Hepatocyte (in vitro differentiated cells): ENCODE results near the gene CPNE1. TPM values are rescaled to one million over a fixed set of nuclear protein-coding genes. Genes with fewer than 3 reads are reported as not detected.

Experiments used
- DNase-seq: peaks from one replicate; pipeline ENCODE4 v3.0.0-alpha.2; 2016; ENCODE audit warnings: low spot score
- H2AFZ ChIP-seq: fragments of 200-600 bp; sonication (generic); 2 replicates; pipeline ENCODE4 v1.6.0; 2016; ENCODE audit warnings: antibody characterized with exemption, mild to moderate bottlenecking
- H3K27ac ChIP-seq: fragments of 200-600 bp; sonication (generic); 2 replicates; pipeline ENCODE4 v1.5.1; 2016; ENCODE audit warnings: mild to moderate bottlenecking
- H3K27me3 ChIP-seq: fragments of 200-600 bp; sonication (generic); 2 replicates; pipeline ENCODE4 v1.6.1; 2016
- H3K36me3 ChIP-seq: fragments of 200-600 bp; sonication (generic); replicated peaks from 2 replicates; pipeline ENCODE4 v1.5.1; 2016; ENCODE audit warnings: low read depth; ENCODE audit not compliant: insufficient read depth
- H3K4me1 ChIP-seq: fragments of 200-600 bp; sonication (generic); 2 replicates; pipeline ENCODE4 v1.5.1; 2016; ENCODE audit warnings: mild to moderate bottlenecking, moderate library complexity; ENCODE audit not compliant: insufficient read depth
- H3K4me2 ChIP-seq: fragments of 200-600 bp; sonication (generic); 2 replicates; pipeline ENCODE4 v1.6.0; 2016
- H3K4me3 ChIP-seq: fragments of 200-600 bp; sonication (generic); 2 replicates; pipeline ENCODE4 v1.5.1; 2016; ENCODE audit warnings: mild to moderate bottlenecking
- H3K79me2 ChIP-seq: fragments of 200-600 bp; sonication (generic); 2 replicates; pipeline ENCODE4 v1.6.0; 2017; ENCODE audit warnings: mild to moderate bottlenecking
- H3K9me2 ChIP-seq: fragments of 200-600 bp; sonication (generic); replicated peaks from 2 replicates; pipeline ENCODE4 v1.6.0; 2017; ENCODE audit warnings: mild to moderate bottlenecking; ENCODE audit not compliant: insufficient read depth
- H3K9me3 ChIP-seq: fragments of 200-600 bp; sonication (generic); 2 replicates; pipeline ENCODE4 v1.5.1; 2016; ENCODE audit warnings: low read depth, mild to moderate bottlenecking
- H4K20me1 ChIP-seq: fragments of 200-600 bp; sonication (generic); 2 replicates; pipeline ENCODE4 v1.6.0; 2016; ENCODE audit warnings: mild to moderate bottlenecking; ENCODE audit not compliant: insufficient read depth, poor library complexity, severe bottlenecking
- CTCF ChIP-seq: fragments of 200-600 bp; sonication (generic); IDR thresholded peaks from 2 replicates; pipeline ENCODE4 v1.5.1; 2016; ENCODE audit warnings: antibody characterized with exemption, mild to moderate bottlenecking; ENCODE audit not compliant: poor library complexity
- EZH2 ChIP-seq: fragments of 200-600 bp; sonication (generic); IDR thresholded peaks from 2 replicates; pipeline ENCODE4 v1.6.1; 2016; ENCODE audit warnings: antibody characterized with exemption, mild to moderate bottlenecking, borderline replicate concordance
- EZH2phosphoT487 ChIP-seq: fragments of 200-600 bp; sonication (generic); IDR thresholded peaks from one replicate; pipeline ENCODE4 v1.6.1; 2018; ENCODE audit warnings: antibody characterized with exemption, mild to moderate bottlenecking, low read depth, moderate library complexity; ENCODE audit not compliant: unreplicated experiment, severe bottlenecking
- WGBS: methylation state at CpG from one replicate; pipeline ENCODE4 v1.1.6; 2016; ENCODE audit warnings: low lambda C conversion rate; ENCODE audit errors: missing lambda C conversion rate; 5-methylcytosine and 5-hydroxymethylcytosine counted together
- polyA plus RNA-seq: library from polyadenylated mRNA; unstranded; fragments of >200 nt; fragmentation: Nextera tagmentation; extraction: Ambion mirVana; gene quantifications from 2 replicates; pipeline ENCODE4 v1.2.1, GENCODE V29; 2016
- total RNA-seq: library from RNA; depleted of rRNA; stranded (reverse); fragments of >200 nt; gene quantifications from 2 replicates; pipeline ENCODE4 v1.2.3, GENCODE V29; 2014

The CPNE1 gene
- total and polyA plus RNA-seq, 2 experiments from 2014 or later, result 68.9 to 93.4 TPM

- Histone ChIP-seq H3K4me3 (peak overlapping the region; percentile 77), H3K4me1 (peaks cover 16% of the 10 kb centered on the region), H3K27ac (peak overlapping the region; percentile 97), H2AFZ (peak overlapping the region; percentile 89), H3K79me2 (peaks cover 50% of the 10 kb centered on the region), H3K4me2 (peak overlapping the region; percentile 86), H3K36me3 (peaks cover 3% of the 10 kb centered on the region), H3K9me3 (no peaks in the 10 kb centered on the region), H4K20me1 (peaks cover 29% of the 10 kb centered on the region), H3K27me3 (no peaks in the 10 kb centered on the region), H3K9me2 (no peaks in the 10 kb centered on the region)
- TF ChIP-seq CTCF (no peak), EZH2 (no peak), EZH2phosphoT487 (no peak)
- 22% methylated on average over 6 of the region's 6 CpGs for WGBS
- DNase-seq, result no peak
Measured at GRCh38 chr20:35699957-35700624, 35.4 kb upstream of the CPNE1 start.

GRCh38 chr20:35699127-35699956, 34.6 kb upstream of the CPNE1 start, which contains the start of the genes NFS1 and ROMO1:
TSS of gene NFS1 (minus strand) at chr20:35699352. CDS start at chr20:35699288, 64 bp downstream.
TSS of gene ROMO1 (plus strand) at chr20:35699405. CDS start at chr20:35699633, 228 bp downstream.
- Histone ChIP-seq H3K4me3 (peak within 1 kb of the TSS; percentile 77), H3K4me1 (peaks cover 16% of the 10 kb centered on the region), H4K20me1 (peaks cover 21% of the 10 kb centered on the region), H2AFZ (peak within 1 kb of the TSS; percentile 89), H3K4me2 (peak within 1 kb of the TSS; percentile 86), H3K9me2 (no peaks in the 10 kb centered on the region), H3K27me3 (no peaks in the 10 kb centered on the region), H3K79me2 (peaks cover 43% of the 10 kb centered on the region), H3K9me3 (no peaks in the 10 kb centered on the region), H3K36me3 (peaks cover 3% of the 10 kb centered on the region), H3K27ac (peak within 1 kb of the TSS; percentile 97)
- TF ChIP-seq CTCF (peak; percentile 19), EZH2 (no peak)
- WGBS, result under 1% methylated on average over 72 of the region's 81 CpGs
- DNase-seq, result peak; percentile 95

GRCh38 chr20:35698298-35699126, 33.8 kb upstream of the CPNE1 start:
- H3K4me2 ChIP-seq, result peak overlapping the region; percentile 86
- H4K20me1 ChIP-seq, result peaks cover 16% of the 10 kb centered on the region
- peak overlapping the region; percentile 97 for H3K27ac ChIP-seq
- H3K4me3 ChIP-seq, result peak overlapping the region; percentile 77
- H3K9me3 ChIP-seq, result no peaks in the 10 kb centered on the region
- H3K36me3 ChIP-seq, result peaks cover 3% of the 10 kb centered on the region
- WGBS, result 10% methylated on average over 36 of the region's 37 CpGs
- H3K9me2 ChIP-seq, result no peaks in the 10 kb centered on the region
- peaks cover 40% of the 10 kb centered on the region for H3K79me2 ChIP-seq
- no peaks in the 10 kb centered on the region for H3K27me3 ChIP-seq
- TF ChIP-seq EZH2phosphoT487 (no peak), EZH2 (no peak), CTCF (no peak)
- DNase-seq, result peak; percentile 10
- H3K4me1 ChIP-seq, result peaks cover 16% of the 10 kb centered on the region
- H2AFZ ChIP-seq, result peak overlapping the region; percentile 89
